CD14-positive monocyte (primary cell): Measurements from ENCODE around the gene LRRC43. TPM values are rescaled to one million over a fixed set of nuclear protein-coding genes. Genes with fewer than 3 reads are reported as not detected.
A peak's percentile ranks its signal among the peaks of the same experiment; 100 is the strongest.

ENCODE experiments used
- DNase-seq, 3 donors: peaks; one replicate each; pipeline ENCODE4 v3.0.0-alpha.2; 2011 to 2022
- H2AFZ ChIP-seq: 2 replicates; pipeline ENCODE4 v1.6.0; 2012; ENCODE audit warnings: mild to moderate bottlenecking, low read depth, low read length, inconsistent platforms; ENCODE audit not compliant: insufficient read depth, poor library complexity, severe bottlenecking
- H3K27ac ChIP-seq, 2 donors: 1 replicate in 1 of 2; 2 replicates in 1 of 2; pipeline ENCODE4 v1.5.1; 2012 to 2013; ENCODE audit warnings: low read length in 2 of 2, control low read depth in 1 of 2, inconsistent platforms in 1 of 2, low read depth in 1 of 2, mild to moderate bottlenecking in 1 of 2
- H3K27me3 ChIP-seq, 2 donors: one replicate each; pipeline versions ENCODE4 v1.6.0 to v1.6.1; 2011 to 2013; ENCODE audit warnings: low read length in 2 of 2; ENCODE audit not compliant: control insufficient read depth in 2 of 2, insufficient read depth in 2 of 2
- H3K36me3 ChIP-seq, 2 donors: replicated peaks in 1 of 2; 1 replicate in 1 of 2; 2 replicates in 1 of 2; pipeline versions ENCODE4 v1.5.1 to v1.6.1; 2012 to 2013; ENCODE audit warnings: low read length in 2 of 2, control low read depth in 1 of 2, inconsistent platforms in 1 of 2, mild to moderate bottlenecking in 1 of 2; ENCODE audit not compliant: insufficient read depth in 2 of 2, control insufficient read depth in 1 of 2
- H3K4me1 ChIP-seq, 2 donors: 1 replicate in 1 of 2; 2 replicates in 1 of 2; pipeline versions ENCODE4 v1.5.1 to v1.6.1; 2012 to 2013; ENCODE audit warnings: low read length in 2 of 2, control low read depth in 1 of 2, inconsistent platforms in 1 of 2, mild to moderate bottlenecking in 1 of 2, moderate library complexity in 1 of 2; ENCODE audit not compliant: insufficient read depth in 2 of 2, control insufficient read depth in 1 of 2
- H3K4me2 ChIP-seq: replicated peaks from 2 replicates; pipeline ENCODE3; 2012; ENCODE audit warnings: low read length, moderate library complexity, mild to moderate bottlenecking; ENCODE audit not compliant: poor library complexity, severe bottlenecking; ENCODE audit errors: extremely low read depth
- H3K4me3 ChIP-seq, 3 experiments: fragments of 200-600 bp in 1 of 3; sonication (generic) in 1 of 3; replicated peaks in 1 of 3; 1 replicate in 2 of 3; 2 replicates in 1 of 3; pipeline ENCODE4 v1.5.1; 2011 to 2013; ENCODE audit warnings: low read length in 3 of 3, mild to moderate bottlenecking in 3 of 3, control low read depth in 2 of 3, low read depth in 2 of 3, inconsistent platforms in 1 of 3, moderate library complexity in 1 of 3
- H3K79me2 ChIP-seq: 2 replicates; pipeline ENCODE4 v1.6.0; 2012; ENCODE audit warnings: mild to moderate bottlenecking, control low read depth, inconsistent platforms, low read length, moderate library complexity; ENCODE audit not compliant: insufficient read depth
- H3K9ac ChIP-seq: 2 replicates; pipeline ENCODE4 v1.6.0; 2017; ENCODE audit warnings: low read length, mild to moderate bottlenecking; ENCODE audit not compliant: insufficient read depth, poor library complexity, severe bottlenecking
- H3K9me3 ChIP-seq, 2 donors: replicated peaks in 1 of 2; 1 replicate in 1 of 2; 2 replicates in 1 of 2; pipeline versions ENCODE4 v1.5.1 to v1.6.1; 2012 to 2013; ENCODE audit warnings: low read length in 2 of 2, control low read depth in 1 of 2; ENCODE audit not compliant: control insufficient read depth in 1 of 2, insufficient read depth in 1 of 2
- H4K20me1 ChIP-seq: 2 replicates; pipeline ENCODE4 v1.6.0; 2012; ENCODE audit warnings: mild to moderate bottlenecking, low read length, control low read depth, moderate library complexity; ENCODE audit not compliant: insufficient read depth
- H3K27ac Mint-ChIP-seq, 7 donors: one replicate each; pipeline ENCODE4 v1.8.0; 2020; ENCODE audit warnings: mild to moderate bottlenecking in 7 of 7, mixed read lengths in 7 of 7, moderate library complexity in 6 of 7, inconsistent platforms in 2 of 7
- H3K27me3 Mint-ChIP-seq, 3 donors: one replicate each; pipeline ENCODE4 v1.8.0; 2021 to 2022; ENCODE audit warnings: low read depth in 3 of 3, mild to moderate bottlenecking in 3 of 3, mixed read lengths in 3 of 3, moderate library complexity in 3 of 3, inconsistent platforms in 1 of 3
- H3K36me3 Mint-ChIP-seq, 2 donors: one replicate each; pipeline ENCODE4 v1.8.0; 2020; ENCODE audit warnings: mixed read lengths in 2 of 2, inconsistent platforms in 1 of 2, mild to moderate bottlenecking in 1 of 2
- H3K4me1 Mint-ChIP-seq: one replicate; pipeline ENCODE4 v1.8.0; 2020; ENCODE audit warnings: mild to moderate bottlenecking, mixed read lengths
- H3K4me3 Mint-ChIP-seq, 2 donors: one replicate each; pipeline ENCODE4 v1.8.0; 2020; ENCODE audit warnings: mild to moderate bottlenecking in 2 of 2, mixed read lengths in 2 of 2, moderate library complexity in 1 of 2
- H3K9me3 Mint-ChIP-seq, 7 donors: one replicate each; pipeline ENCODE4 v1.8.0; 2020 to 2022; ENCODE audit warnings: mixed read lengths in 7 of 7, mild to moderate bottlenecking in 6 of 7, moderate library complexity in 6 of 7, inconsistent platforms in 2 of 7
- WGBS: methylation state at CpG from one replicate; pipeline ENCODE4 v1.1.5; 2013; ENCODE audit warnings: missing lambda C conversion rate; ENCODE audit not compliant: insufficient coverage; 5-methylcytosine and 5-hydroxymethylcytosine counted together
- intact Hi-C, 2 donors: fragments of 100-400 bp; cut with micrococcal nuclease; formaldehyde crosslinking; loops; one replicate each; pipeline versions ENCODE4 v1.15.0 to v1.15.1; 2023
- polyA plus RNA-seq, 3 donors: library from polyadenylated mRNA; depleted of rRNA in 1 of 3; unstranded in 2 of 3; stranded (reverse) in 1 of 3; fragments of 300-500 nt in 2 of 3; fragments of >200 nt in 1 of 3; fragmentation: Illumina TruSeq in 2 of 3; gene quantifications; 1 replicate in 2 of 3; 2 replicates in 1 of 3; pipeline ENCODE4 v1.2.3, GENCODE V29; 2012 to 2021
- TF ChIP-seq, protein P1 (sequence below): fragments of 200-600 bp; IDR thresholded peaks from one replicate; pipeline ENCODE4 v1.8.0; 2022; ENCODE audit warnings: antibody characterized with exemption, mild to moderate bottlenecking

The LRRC43 gene
- polyA plus RNA-seq, 3 donors = 0.19 TPM; not detected in 2

DNA sequence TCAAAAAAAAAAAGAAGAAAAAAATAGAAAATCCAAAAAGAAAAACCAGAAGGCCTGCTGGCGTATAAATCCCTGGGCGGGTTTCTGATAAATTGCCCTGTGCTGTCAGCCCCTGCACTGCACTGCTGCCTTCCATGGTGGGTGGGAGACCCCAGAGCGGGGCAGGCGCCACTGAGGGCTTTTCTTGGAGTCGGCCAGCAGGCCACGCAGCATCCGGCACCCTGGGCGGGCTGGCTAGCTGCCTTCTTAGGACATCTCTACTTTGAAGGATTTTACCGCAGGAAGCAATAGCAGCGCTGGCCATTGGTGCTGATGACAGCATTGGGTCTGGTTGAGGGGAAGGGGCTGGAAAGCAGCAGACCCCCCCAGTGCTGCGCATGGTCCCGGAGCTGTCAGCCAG is 38.0 kb upstream of the LRRC43 start:
- H3K36me3 Mint-ChIP-seq = peaks cover 31 to 47% of the 10 kb centered on the region in 2 donors
- DNase-seq = no peak
- H4K20me1 ChIP-seq = peaks cover 76% of the 10 kb centered on the region
- H3K4me1 Mint-ChIP-seq = peaks cover 6% of the 10 kb centered on the region
- no peaks in the 10 kb centered on the region for H3K9me3 ChIP-seq
- no peaks in the 10 kb centered on the region for H3K27me3 ChIP-seq
- peaks cover 1 to 4% (median 2%) of the 10 kb centered on the region in 3 donors for H3K27me3 Mint-ChIP-seq
- H2AFZ ChIP-seq = no peak overlapping the region
- H3K27ac ChIP-seq = no peak overlapping the region
- H3K36me3 ChIP-seq = peaks cover 45 to 46% of the 10 kb centered on the region in 2 donors
- no peak overlapping the region for H3K4me3 Mint-ChIP-seq
- 100% methylated on average over 4 of the region's 12 CpGs for WGBS
- intact Hi-C loops = no loop called here
- H3K9me3 Mint-ChIP-seq = no peaks in the 10 kb centered on the region
- no peaks in the 10 kb centered on the region for H3K79me2 ChIP-seq
- H3K4me1 ChIP-seq = no peaks in the 10 kb centered on the region
- H3K9ac ChIP-seq = no peak overlapping the region
- H3K27ac Mint-ChIP-seq = no peak overlapping the region
- TF ChIP-seq, protein P1, sequence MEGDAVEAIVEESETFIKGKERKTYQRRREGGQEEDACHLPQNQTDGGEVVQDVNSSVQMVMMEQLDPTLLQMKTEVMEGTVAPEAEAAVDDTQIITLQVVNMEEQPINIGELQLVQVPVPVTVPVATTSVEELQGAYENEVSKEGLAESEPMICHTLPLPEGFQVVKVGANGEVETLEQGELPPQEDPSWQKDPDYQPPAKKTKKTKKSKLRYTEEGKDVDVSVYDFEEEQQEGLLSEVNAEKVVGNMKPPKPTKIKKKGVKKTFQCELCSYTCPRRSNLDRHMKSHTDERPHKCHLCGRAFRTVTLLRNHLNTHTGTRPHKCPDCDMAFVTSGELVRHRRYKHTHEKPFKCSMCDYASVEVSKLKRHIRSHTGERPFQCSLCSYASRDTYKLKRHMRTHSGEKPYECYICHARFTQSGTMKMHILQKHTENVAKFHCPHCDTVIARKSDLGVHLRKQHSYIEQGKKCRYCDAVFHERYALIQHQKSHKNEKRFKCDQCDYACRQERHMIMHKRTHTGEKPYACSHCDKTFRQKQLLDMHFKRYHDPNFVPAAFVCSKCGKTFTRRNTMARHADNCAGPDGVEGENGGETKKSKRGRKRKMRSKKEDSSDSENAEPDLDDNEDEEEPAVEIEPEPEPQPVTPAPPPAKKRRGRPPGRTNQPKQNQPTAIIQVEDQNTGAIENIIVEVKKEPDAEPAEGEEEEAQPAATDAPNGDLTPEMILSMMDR = no peak
- no peak overlapping the region for H3K4me2 ChIP-seq
- no peak overlapping the region for H3K4me3 ChIP-seq

DNA sequence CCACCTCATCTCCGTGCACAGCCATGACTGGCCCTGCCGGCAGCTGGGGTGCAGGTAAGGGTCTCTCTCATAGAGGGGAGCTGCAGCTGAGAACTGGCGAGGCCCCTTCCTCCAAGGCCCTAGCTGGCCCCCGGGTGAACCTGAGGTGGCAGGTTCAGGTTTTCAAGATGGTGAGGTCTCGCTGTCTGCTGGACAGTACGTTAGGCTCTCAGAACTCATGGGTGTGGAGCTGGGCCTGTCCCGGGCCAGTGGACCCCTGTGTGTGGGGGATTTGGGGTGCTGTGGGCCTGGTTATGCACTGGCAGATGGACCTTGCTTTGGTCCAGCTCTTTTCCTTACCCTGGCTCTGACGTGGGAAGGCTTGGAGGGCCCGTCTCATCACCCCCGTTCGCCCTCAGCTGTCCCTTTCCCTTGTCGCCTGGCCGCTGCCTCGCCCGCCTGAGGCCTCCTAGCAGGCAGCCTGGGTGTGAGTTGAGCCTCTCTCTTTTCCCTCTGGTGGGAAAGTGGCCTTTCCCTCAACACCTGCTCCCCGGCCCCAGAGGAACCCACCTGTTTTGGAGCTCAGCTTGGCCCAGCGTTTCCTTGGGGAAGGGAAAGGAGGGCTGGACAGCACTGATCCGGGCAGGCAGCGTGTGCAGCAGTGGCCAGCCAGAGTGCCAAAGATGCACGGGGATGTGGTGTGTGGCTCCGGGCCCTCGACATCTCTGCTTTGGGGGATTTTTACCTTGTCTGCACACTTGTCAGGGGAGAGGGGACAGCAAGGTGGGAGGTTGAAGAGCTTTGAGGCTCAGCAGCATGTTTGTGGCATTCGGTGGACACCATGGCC is 37.2 kb upstream of the LRRC43 start:
- H3K9me3 ChIP-seq = no peaks in the 10 kb centered on the region
- H2AFZ ChIP-seq = no peak overlapping the region
- H3K36me3 ChIP-seq = peaks cover 38% of the 10 kb centered on the region in 2 donors
- H3K36me3 Mint-ChIP-seq = peaks cover 28 to 40% of the 10 kb centered on the region in 2 donors
- peak overlapping the region in 1 of 7 donors; percentile 73 for H3K27ac Mint-ChIP-seq
- no peaks in the 10 kb centered on the region for H3K9me3 Mint-ChIP-seq
- intact Hi-C loops = no loop called here
- TF ChIP-seq, protein P1 = no peak
- no peak overlapping the region for H3K27ac ChIP-seq
- H3K27me3 ChIP-seq = no peaks in the 10 kb centered on the region
- peaks cover 73% of the 10 kb centered on the region for H4K20me1 ChIP-seq
- H3K4me1 ChIP-seq = no peaks in the 10 kb centered on the region
- 95% methylated on average over 15 of the region's 23 CpGs for WGBS
- H3K79me2 ChIP-seq = no peaks in the 10 kb centered on the region
- no peak overlapping the region for H3K9ac ChIP-seq
- H3K4me1 Mint-ChIP-seq = peaks cover 6% of the 10 kb centered on the region
- no peak for DNase-seq
- H3K4me2 ChIP-seq = no peak overlapping the region
- H3K27me3 Mint-ChIP-seq = peaks cover 1 to 4% (median 3%) of the 10 kb centered on the region in 3 donors
- no peak overlapping the region for H3K4me3 Mint-ChIP-seq
- H3K4me3 ChIP-seq = no peak overlapping the region
